Gastroesophageal sphincter (tissue), 3 donors: ENCODE measurements around the gene LYVE1.

Source experiments
- POLR2AphosphoS5 ChIP-seq: sonication (generic); formaldehyde crosslinking; IDR thresholded peaks from one replicate; pipeline ENCODE4 v1.6.1; 2017; ENCODE audit warnings: antibody characterized with exemption
- TF ChIP-seq, protein P1 (sequence below), 4 experiments: fragments of 200-600 bp in 2 of 4; fragments of 450-650 bp in 2 of 4; sonication (generic) in 1 of 4; IDR thresholded peaks; one replicate each; pipeline ENCODE4 v1.5.1; 2017 to 2019; ENCODE audit warnings: antibody characterized with exemption in 4 of 4, mild to moderate bottlenecking in 2 of 4, moderate library complexity in 2 of 4

GRCh38 chr11:10540546-10540914 lies 27.9 kb downstream of the LYVE1 start:
- no peak for TF ChIP-seq POLR2AphosphoS5
- TF ChIP-seq, protein P1, sequence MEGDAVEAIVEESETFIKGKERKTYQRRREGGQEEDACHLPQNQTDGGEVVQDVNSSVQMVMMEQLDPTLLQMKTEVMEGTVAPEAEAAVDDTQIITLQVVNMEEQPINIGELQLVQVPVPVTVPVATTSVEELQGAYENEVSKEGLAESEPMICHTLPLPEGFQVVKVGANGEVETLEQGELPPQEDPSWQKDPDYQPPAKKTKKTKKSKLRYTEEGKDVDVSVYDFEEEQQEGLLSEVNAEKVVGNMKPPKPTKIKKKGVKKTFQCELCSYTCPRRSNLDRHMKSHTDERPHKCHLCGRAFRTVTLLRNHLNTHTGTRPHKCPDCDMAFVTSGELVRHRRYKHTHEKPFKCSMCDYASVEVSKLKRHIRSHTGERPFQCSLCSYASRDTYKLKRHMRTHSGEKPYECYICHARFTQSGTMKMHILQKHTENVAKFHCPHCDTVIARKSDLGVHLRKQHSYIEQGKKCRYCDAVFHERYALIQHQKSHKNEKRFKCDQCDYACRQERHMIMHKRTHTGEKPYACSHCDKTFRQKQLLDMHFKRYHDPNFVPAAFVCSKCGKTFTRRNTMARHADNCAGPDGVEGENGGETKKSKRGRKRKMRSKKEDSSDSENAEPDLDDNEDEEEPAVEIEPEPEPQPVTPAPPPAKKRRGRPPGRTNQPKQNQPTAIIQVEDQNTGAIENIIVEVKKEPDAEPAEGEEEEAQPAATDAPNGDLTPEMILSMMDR (IDR thresholded peaks at IDR 0.05) = no peak
